Activated CD4-positive, alpha-beta memory T cell treated with anti-CD3 and anti-CD28 coated beads for 36 hours (primary cell): ENCODE measurements around the gene ABCC9. TPM values are rescaled to one million over a fixed set of nuclear protein-coding genes. Genes with fewer than 3 reads are reported as not detected.

Source experiments
- CTCF ChIA-PET: fragments of 350-600 bp; sonication (Branson Sonifier 250); formaldehyde crosslinking; loops from one replicate; lab custom pipeline; 2021; ENCODE audit warnings: antibody characterized with exemption, inconsistent platforms; lab: Charles Lee
- POLR2A ChIA-PET: fragments of 350-600 bp; sonication (Branson Sonifier 250); formaldehyde crosslinking; loops from one replicate; lab custom pipeline; 2021; ENCODE audit warnings: antibody characterized with exemption; lab: Charles Lee
- DNase-seq: peaks from one replicate; pipeline ENCODE4 v3.0.0-alpha.2; 2020
- H3K27ac Mint-ChIP-seq: one replicate; pipeline ENCODE4 v1.8.0; 2021; ENCODE audit warnings: mixed read lengths
- H3K27me3 Mint-ChIP-seq: one replicate; pipeline ENCODE4 v1.8.0; 2021; ENCODE audit warnings: mixed read lengths
- H3K36me3 Mint-ChIP-seq: one replicate; pipeline ENCODE4 v1.8.0; 2021; ENCODE audit warnings: mixed read lengths
- H3K4me1 Mint-ChIP-seq: one replicate; pipeline ENCODE4 v1.8.0; 2021; ENCODE audit warnings: low read depth, mixed read lengths
- H3K4me3 Mint-ChIP-seq: one replicate; pipeline ENCODE4 v1.8.0; 2021; ENCODE audit warnings: mild to moderate bottlenecking, mixed read lengths
- H3K9me3 Mint-ChIP-seq: one replicate; pipeline ENCODE4 v1.8.0; 2021; ENCODE audit warnings: mixed read lengths
- intact Hi-C: fragments of 100-400 bp; cut with micrococcal nuclease; formaldehyde crosslinking; loops from one replicate; pipeline ENCODE4 v1.15.1; 2023
- total RNA-seq, 2 experiments: library from RNA; stranded (reverse); gene quantifications; one replicate each; pipeline ENCODE4 v1.2.3, GENCODE V29; 2021

Gene ABCC9
- total RNA-seq, 2 experiments from 2014 or later, result not detected

DNA sequence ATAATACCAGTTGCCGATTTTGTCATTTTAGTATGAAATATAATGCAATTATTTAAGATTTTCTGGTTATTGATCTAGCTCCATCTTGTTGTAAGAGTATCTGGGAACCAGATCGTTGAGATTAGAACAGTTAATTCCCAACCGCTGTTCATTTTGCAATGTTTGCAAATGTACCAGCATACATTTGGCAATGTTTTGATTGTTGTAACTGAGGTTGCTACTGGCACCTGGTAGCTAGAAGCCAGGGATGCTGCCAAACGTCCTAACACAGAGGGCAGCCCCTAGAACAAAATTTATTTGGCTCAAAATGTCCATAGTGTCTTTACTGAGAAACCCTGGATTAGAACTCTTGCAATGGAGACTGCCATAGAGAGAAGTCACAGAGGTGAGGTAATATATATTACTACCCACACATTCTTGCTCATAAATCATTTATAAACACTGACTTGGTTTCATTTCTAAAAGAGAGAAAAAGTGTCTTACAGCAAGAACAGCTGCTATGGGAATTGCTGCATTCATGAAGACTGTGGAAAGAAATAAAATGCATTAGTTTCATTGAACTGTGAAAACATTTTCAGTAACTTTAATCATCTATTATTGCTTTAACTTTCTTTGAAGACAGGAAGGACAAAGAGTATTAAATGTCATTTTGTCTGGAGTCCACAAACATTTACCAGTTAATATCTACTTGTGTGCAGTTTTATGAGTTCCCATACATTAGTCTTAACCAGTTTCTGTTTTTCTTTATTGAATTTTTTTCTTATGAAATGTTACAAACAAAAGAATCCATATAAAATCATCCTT, 46.2 kb downstream of the ABCC9 start:
- Mint-ChIP-seq H3K27me3 (no peaks in the 10 kb centered on the region), H3K27ac (no peak overlapping the region), H3K36me3 (no peaks in the 10 kb centered on the region), H3K9me3 (no peaks in the 10 kb centered on the region), H3K4me3 (no peak overlapping the region), H3K4me1 (no peaks in the 10 kb centered on the region)
- intact Hi-C loops, result no loop called here
- no peak for DNase-seq
- ChIA-PET POLR2A (no interaction called here), CTCF (no interaction called here)

DNA sequence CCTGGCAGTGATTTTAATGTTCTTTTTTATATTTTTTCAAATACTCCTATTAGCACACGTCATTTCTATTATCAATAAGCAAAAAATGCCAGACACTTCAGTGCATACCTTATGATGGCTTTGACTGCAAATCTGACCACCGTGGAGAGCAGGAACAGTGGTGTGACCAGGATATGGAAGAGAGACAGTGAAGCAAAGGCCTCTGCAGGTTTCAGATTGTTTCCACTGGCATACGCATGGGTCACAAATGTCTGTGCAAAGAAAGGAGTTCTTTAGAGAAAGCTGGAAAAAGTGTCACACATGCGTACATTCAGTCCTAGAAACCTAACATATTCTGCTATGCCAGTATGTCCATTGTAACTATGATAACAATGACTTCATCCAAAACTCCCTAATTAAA, 47.3 kb downstream of the ABCC9 start:
- no peaks in the 10 kb centered on the region for H3K9me3 Mint-ChIP-seq
- intact Hi-C loops, result no loop called here
- no peak overlapping the region for H3K27ac Mint-ChIP-seq
- no peaks in the 10 kb centered on the region for H3K27me3 Mint-ChIP-seq
- ChIA-PET POLR2A (no interaction called here), CTCF (no interaction called here)
- DNase-seq, result no peak
- no peaks in the 10 kb centered on the region for H3K36me3 Mint-ChIP-seq
- H3K4me1 Mint-ChIP-seq, result no peaks in the 10 kb centered on the region
- no peak overlapping the region for H3K4me3 Mint-ChIP-seq

GRCh38 chr12:21892341-21892740, 48.9 kb downstream of the ABCC9 start:
- Mint-ChIP-seq H3K27ac (no peak overlapping the region), H3K36me3 (no peaks in the 10 kb centered on the region), H3K4me3 (no peak overlapping the region), H3K9me3 (no peaks in the 10 kb centered on the region), H3K27me3 (peaks cover 2% of the 10 kb centered on the region), H3K4me1 (no peaks in the 10 kb centered on the region)
- CTCF ChIA-PET, result no interaction called here
- POLR2A ChIA-PET, result no interaction called here
- intact Hi-C loops, result no loop called here
- DNase-seq, result no peak

DNA sequence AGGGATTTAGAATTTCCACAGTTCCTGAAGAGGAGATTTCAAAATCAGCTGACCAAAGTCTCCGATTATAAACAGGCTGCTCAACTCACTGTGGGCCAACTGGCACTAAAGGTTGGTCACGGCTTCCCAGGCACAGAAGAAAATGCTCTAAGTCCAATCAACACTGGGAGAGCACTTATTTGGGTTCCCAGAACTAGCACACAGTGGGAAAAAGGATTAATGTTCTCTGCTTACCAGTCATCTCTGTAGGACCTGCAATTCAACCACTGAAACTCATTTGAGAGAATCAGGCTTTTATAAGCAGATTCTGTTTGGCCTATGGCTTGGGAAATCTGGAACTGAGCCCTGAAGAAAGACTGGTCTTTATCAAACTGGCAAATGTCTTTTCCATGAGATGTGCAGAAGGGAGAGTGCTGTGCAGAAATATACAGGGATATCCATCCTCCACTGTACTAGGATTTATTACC, 49.4 kb downstream of the ABCC9 start:
- Mint-ChIP-seq H3K36me3 (no peaks in the 10 kb centered on the region), H3K9me3 (no peaks in the 10 kb centered on the region), H3K4me3 (no peak overlapping the region), H3K27ac (no peak overlapping the region), H3K27me3 (peaks cover 2% of the 10 kb centered on the region), H3K4me1 (no peaks in the 10 kb centered on the region)
- ChIA-PET CTCF (no interaction called here), POLR2A (no interaction called here)
- no peak for DNase-seq
- intact Hi-C loops, result no loop called here

- Mint-ChIP-seq H3K27me3 (peaks cover 8% of the 10 kb centered on the region), H3K36me3 (no peaks in the 10 kb centered on the region), H3K4me3 (no peak overlapping the region), H3K9me3 (no peaks in the 10 kb centered on the region), H3K4me1 (no peaks in the 10 kb centered on the region), H3K27ac (no peak overlapping the region)
- DNase-seq, result no peak
- ChIA-PET CTCF (no interaction called here), POLR2A (no interaction called here)
- intact Hi-C loops, result no loop called here
Observed at GRCh38 chr12:21888276-21888863, 52.9 kb downstream of the ABCC9 start.

DNA sequence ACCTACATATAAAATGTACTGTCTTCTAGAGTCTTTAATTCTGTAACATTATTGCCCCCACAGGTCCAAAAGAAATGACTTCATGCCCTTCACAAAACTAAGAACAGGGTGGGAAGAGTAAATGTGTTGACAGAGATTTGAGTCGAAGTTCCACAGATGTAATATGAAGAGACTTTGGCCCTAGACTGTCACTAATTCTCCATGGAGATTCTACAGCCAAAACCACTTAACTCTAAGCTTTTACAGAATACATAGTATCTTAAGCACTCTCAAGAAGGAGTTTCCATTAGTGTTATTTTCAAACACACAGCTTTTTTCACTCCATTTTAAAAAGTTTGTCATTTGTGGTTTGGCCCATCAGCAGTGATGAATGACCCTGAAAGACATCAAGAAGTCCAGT, 56.3 kb downstream of the ABCC9 start:
- Mint-ChIP-seq H3K4me1 (no peaks in the 10 kb centered on the region), H3K27ac (no peak overlapping the region), H3K9me3 (no peaks in the 10 kb centered on the region), H3K36me3 (no peaks in the 10 kb centered on the region), H3K27me3 (peaks cover 14% of the 10 kb centered on the region), H3K4me3 (no peak overlapping the region)
- intact Hi-C loops, result no loop called here
- ChIA-PET CTCF (no interaction called here), POLR2A (no interaction called here)
- DNase-seq, result no peak

GRCh38 chr12:21882635-21883034, 58.6 kb downstream of the ABCC9 start:
- H3K27me3 Mint-ChIP-seq, result peaks cover 12% of the 10 kb centered on the region
- no peaks in the 10 kb centered on the region for H3K4me1 Mint-ChIP-seq
- ChIA-PET POLR2A (no interaction called here), CTCF (no interaction called here)
- intact Hi-C loops, result no loop called here
- no peaks in the 10 kb centered on the region for H3K9me3 Mint-ChIP-seq
- no peaks in the 10 kb centered on the region for H3K36me3 Mint-ChIP-seq
- no peak for DNase-seq
- H3K27ac Mint-ChIP-seq, result no peak overlapping the region
- no peak overlapping the region for H3K4me3 Mint-ChIP-seq

GRCh38 chr12:21881965-21882364, 59.3 kb downstream of the ABCC9 start:
- no peaks in the 10 kb centered on the region for H3K36me3 Mint-ChIP-seq
- intact Hi-C loops, result no loop called here

GRCh38 chr12:21879312-21879711, 61.9 kb downstream of the ABCC9 start:
- POLR2A ChIA-PET, result no interaction called here
- intact Hi-C loops, result no loop called here

More at GRCh38 chr12:21881965-21882364, 59.3 kb downstream of the ABCC9 start:
- POLR2A ChIA-PET, result no interaction called here
- Mint-ChIP-seq H3K4me3 (no peak overlapping the region), H3K27me3 (peaks cover 12% of the 10 kb centered on the region), H3K27ac (no peak overlapping the region), H3K4me1 (no peaks in the 10 kb centered on the region), H3K9me3 (no peaks in the 10 kb centered on the region)
- DNase-seq, result no peak
- CTCF ChIA-PET, result no interaction called here

GRCh38 chr12:21877293-21877982, 63.8 kb downstream of the ABCC9 start:
- H3K4me1 Mint-ChIP-seq, result no peaks in the 10 kb centered on the region
- no peak overlapping the region for H3K27ac Mint-ChIP-seq
- H3K36me3 Mint-ChIP-seq, result no peaks in the 10 kb centered on the region
- intact Hi-C loops, result no loop called here
- CTCF ChIA-PET, result no interaction called here
- H3K27me3 Mint-ChIP-seq, result peaks cover 8% of the 10 kb centered on the region
- no peak overlapping the region for H3K4me3 Mint-ChIP-seq
- POLR2A ChIA-PET, result no interaction called here
- no peak for DNase-seq
- H3K9me3 Mint-ChIP-seq, result no peaks in the 10 kb centered on the region

More at GRCh38 chr12:21879312-21879711, 61.9 kb downstream of the ABCC9 start:
- no peaks in the 10 kb centered on the region for H3K4me1 Mint-ChIP-seq
- H3K9me3 Mint-ChIP-seq, result no peaks in the 10 kb centered on the region
- no peak overlapping the region for H3K4me3 Mint-ChIP-seq
- H3K36me3 Mint-ChIP-seq, result no peaks in the 10 kb centered on the region
- H3K27me3 Mint-ChIP-seq, result peaks cover 8% of the 10 kb centered on the region
- no peak for DNase-seq
- CTCF ChIA-PET, result no interaction called here
- H3K27ac Mint-ChIP-seq, result no peak overlapping the region

DNA sequence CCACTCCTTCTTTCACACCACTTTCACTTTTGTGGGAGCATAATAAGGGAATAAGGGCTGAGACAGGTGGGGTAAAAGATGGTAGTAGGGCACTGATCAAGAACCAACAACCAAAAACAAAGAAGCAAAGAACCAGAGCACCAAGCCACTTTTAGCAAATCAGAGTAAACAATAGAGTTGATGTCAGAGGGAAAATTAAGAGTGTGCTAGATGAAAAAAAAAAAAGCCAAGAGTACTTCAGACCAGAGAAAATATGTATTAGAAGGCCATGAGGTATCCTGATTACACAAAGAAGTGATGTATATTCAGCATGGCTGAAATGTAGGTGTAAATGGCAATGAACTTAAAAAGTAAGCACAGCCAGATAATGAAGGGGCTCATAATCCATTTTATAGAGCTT, 75.4 kb downstream of the ABCC9 start:
- DNase-seq, result no peak
- Mint-ChIP-seq H3K4me1 (no peaks in the 10 kb centered on the region), H3K27me3 (peaks cover 3% of the 10 kb centered on the region), H3K9me3 (no peaks in the 10 kb centered on the region), H3K36me3 (no peaks in the 10 kb centered on the region), H3K4me3 (no peak overlapping the region), H3K27ac (no peak overlapping the region)
- intact Hi-C loops, result no loop called here
- POLR2A ChIA-PET, result no interaction called here
- CTCF ChIA-PET, result no interaction called here

DNA sequence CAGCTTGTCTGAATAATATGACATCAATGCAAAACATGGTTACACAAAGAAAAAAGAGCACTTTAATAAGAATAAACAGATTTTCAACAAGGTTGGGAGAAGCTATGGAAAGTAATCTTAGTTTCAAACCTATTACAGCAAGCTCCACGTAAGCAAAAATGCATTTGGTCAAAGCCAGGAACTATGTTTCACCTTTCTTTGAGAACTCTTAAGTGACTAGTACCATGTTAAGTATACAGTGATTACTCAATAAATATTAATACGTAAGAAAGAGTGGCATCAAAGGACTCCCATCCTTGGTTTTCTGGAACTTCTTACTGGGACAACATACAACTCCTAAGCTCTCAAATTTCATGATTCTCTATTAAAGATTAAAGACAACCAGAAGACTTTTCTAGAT, 80.7 kb downstream of the ABCC9 start:
- no peak overlapping the region for H3K27ac Mint-ChIP-seq
- H3K4me3 Mint-ChIP-seq, result no peak overlapping the region
- no peaks in the 10 kb centered on the region for H3K36me3 Mint-ChIP-seq
- intact Hi-C loops, result no loop called here
- H3K4me1 Mint-ChIP-seq, result no peaks in the 10 kb centered on the region
- no peak for DNase-seq
- ChIA-PET CTCF (no interaction called here), POLR2A (no interaction called here)
- peaks cover 3% of the 10 kb centered on the region for H3K27me3 Mint-ChIP-seq
- no peaks in the 10 kb centered on the region for H3K9me3 Mint-ChIP-seq
